T-helper 22 cell (primary cell): ENCODE results near the gene RIGI.
"Not testable (repeated sequence)": the region's sequence is repeated elsewhere in the genome, so short reads cannot be mapped to it uniquely, and the experiment has no call there.

Experiments
- DNase-seq: peaks from one replicate; pipeline ENCODE4 v3.0.0-alpha.2; 2020; ENCODE audit warnings: low read depth

Gene RIGI

GRCh38 chr9:32526707-32527048 lies 682 bp upstream of the RIGI start:
- no peak for DNase-seq

GRCh38 chr9:32525709-32526030 lies 326 bp downstream of the RIGI start:
- no peak for DNase-seq

- no peak for DNase-seq
These were observed 896 bp downstream of the RIGI start for GRCh38 chr9:32524892-32525708.

GRCh38 chr9:32524558-32524891 lies 1.5 kb downstream of the RIGI start:
- DNase-seq, result not testable (repeated sequence)

GRCh38 chr9:32523910-32524309 lies 2.1 kb downstream of the RIGI start:
- no peak for DNase-seq

- DNase-seq, result no peak
These were observed 7.7 kb downstream of the RIGI start for GRCh38 chr9:32518276-32518675.

- no peak for DNase-seq
These were observed 9.8 kb downstream of the RIGI start for GRCh38 chr9:32516241-32516640.

GRCh38 chr9:32508728-32509127 lies 17.3 kb downstream of the RIGI start:
- no peak for DNase-seq

GRCh38 chr9:32503008-32503407 lies 23.0 kb downstream of the RIGI start:
- DNase-seq, result no peak

GRCh38 chr9:32502464-32502863 lies 23.5 kb downstream of the RIGI start:
- DNase-seq, result no peak

GRCh38 chr9:32501868-32502267 lies 24.1 kb downstream of the RIGI start:
- no peak for DNase-seq

- DNase-seq, result no peak
These were observed 25.2 kb downstream of the RIGI start for GRCh38 chr9:32500768-32501167.

- no peak for DNase-seq
These were observed 28.1 kb downstream of the RIGI start for GRCh38 chr9:32497921-32498320.

- no peak for DNase-seq
These were observed 35.4 kb downstream of the RIGI start for GRCh38 chr9:32490601-32491000.

- no peak for DNase-seq
These were observed 38.0 kb downstream of the RIGI start for GRCh38 chr9:32487981-32488380.

GRCh38 chr9:32486839-32487562 lies 39.0 kb downstream of the RIGI start:
- DNase-seq, result no peak

- DNase-seq, result no peak
These were observed 42.7 kb downstream of the RIGI start for GRCh38 chr9:32483343-32483742.
